Islet of Langerhans (tissue), 1 donor: Measurements from ENCODE around the gene SERTAD2.
A peak's percentile ranks its signal among the peaks of the same experiment; 100 is the strongest.

Source experiments
- FAIRE-seq: peaks from one replicate; lab custom pipeline; 2011; peaks lifted over from hg19 to GRCh38; lab: Jason Lieb, UNC

The SERTAD2 gene

DNA sequence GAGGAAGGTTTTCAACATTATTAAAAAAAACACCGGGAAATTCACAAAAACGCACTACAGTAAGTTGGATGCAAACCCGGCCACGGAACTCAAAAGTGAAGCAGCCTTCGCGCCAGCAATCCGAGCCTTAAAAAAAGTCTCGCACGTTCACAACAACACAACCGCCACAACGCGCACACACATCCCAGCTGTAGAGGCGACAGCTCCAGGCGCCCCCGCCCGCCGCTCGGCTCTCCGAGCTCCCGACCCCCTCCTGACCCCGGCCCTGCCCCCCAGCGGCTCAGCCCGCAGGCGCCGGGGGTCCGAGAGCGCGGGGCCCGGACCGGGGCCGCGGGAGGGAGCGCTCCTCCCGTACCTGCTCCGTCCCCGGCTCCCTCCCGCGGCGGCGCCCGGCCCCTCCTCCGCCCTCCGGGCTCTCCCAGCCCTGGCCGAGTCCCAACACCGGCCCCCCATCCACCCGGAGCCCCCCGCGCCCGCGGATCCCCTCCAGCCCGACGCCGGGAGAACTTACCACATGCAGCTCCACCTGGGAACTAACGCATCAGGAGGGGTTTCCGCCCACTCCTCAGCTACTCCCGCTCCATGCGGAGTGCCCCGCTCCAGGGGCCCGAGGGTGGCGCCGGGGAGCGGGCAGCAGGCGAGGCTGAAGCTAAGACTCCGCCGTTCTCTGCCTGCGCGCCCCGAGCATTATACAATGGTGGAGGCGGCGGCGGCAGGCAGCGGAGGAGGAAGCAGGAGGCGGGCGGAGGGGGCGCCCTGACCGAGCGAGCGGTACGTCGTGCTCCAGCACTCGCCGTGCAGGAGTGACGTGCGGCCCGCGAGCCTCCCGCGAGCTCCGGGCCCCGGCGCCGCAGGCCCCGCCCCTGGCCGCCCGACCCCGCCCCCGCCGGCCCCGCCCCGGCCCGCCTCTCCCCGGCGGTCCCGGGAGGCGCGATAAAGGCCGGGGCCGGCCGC is at the start of gene SERTAD2:
Gene SERTAD2, minus strand, starts transcription at position 805 of the 954 bp plus-strand sequence. CDS start 17,042 bp downstream, outside the sequence.
- FAIRE-seq = no peak

GRCh38 chr2:64700133-64700809 is 46.6 kb upstream of the SERTAD2 start:
- peak; percentile 49 for FAIRE-seq

DNA sequence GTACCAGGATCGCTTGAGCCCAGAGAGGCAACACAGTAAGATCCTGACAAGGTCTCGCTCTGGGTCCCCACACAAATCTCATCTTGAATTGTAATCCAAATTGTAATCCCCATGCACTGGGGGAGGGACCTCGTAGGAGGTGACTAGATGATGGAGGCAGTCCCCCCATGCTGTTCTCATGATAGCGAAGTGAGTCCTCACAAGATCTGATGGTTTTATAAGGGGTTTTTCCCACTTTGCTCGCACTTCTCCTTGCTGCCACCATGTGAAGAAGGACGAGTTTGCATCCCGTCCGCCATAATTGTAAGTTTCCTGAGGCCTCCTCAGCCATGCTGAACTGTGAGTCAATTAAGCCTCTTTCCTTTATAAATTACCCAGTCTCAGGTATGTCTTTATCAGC is 46.0 kb upstream of the SERTAD2 start:
- no peak for FAIRE-seq

DNA sequence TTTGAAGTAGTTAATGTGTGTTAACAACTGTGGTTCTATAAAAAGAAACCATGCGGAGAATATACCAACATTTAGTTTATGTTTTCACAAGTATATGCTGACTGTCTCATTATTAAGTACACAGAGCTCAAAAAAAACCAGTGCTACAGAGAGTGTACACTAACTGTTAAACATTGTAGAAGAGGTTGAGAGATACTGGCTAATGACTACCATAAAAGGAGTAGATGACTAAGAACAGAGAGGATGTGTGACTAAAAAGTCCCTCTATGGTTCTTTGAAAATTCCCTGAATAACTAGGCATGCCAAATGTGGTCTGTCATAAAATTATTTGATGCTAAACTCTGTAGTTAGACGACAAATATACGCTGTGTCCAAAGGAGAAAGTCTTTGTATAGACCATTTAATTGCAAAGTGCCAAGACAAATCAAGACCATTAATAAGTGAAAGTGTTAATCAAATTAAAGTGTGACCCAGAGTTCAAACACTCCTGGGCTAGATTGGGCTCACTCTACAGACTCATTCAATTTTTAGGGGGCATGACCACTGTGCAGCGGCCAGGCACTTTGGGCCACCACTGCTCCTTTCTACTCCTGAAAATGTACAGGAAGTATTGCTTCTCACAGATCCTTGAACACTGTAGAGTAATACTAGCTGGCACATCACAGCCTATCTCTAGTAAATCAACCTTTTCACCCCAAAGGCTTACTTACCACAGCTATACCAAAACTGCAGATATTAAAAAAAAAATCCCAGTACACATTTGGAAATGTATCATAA is 45.1 kb upstream of the SERTAD2 start:
- FAIRE-seq = peak; percentile 86

GRCh38 chr2:64698177-64698643 is 44.5 kb upstream of the SERTAD2 start:
- FAIRE-seq = no peak

DNA sequence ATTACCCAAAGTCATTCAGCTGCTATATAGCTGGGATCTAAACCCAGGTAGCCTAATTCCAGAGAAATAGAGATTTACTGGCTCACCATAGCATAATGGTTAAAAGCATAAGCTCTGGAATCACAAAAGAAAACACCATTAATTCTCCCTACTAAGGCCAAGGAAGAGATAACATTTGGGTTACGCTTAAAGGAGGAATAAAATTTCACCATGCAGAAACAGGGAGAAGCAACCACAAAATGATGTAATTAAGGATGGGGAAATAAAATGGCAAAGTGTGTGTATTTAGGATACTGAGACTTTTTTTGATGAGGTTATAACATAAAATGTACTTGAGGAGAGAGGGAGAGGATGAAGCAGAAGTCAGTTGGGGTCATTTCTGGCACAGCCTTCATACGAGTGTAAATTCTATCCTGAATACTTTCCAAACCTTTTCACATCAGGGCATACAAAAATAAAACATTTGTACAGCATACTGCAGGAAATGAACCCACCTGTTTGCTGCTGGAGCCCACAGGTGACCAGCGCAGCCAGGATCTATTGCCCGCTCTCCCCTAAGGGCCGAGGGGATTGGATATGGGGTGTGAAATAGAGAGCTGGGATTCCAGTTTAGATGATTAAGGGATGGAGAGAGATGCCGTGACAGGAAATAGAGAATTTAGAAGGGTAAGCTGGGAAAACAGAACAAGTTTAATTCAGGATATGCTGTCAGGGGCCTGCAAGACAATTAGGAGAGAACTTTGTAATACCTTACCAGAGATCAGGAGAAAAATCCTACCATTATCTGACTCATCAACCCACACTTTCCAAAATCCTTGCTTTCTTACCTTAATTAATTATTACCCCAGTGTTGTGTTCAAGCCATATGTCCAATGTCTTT is 43.8 kb upstream of the SERTAD2 start:
- no peak for FAIRE-seq

DNA sequence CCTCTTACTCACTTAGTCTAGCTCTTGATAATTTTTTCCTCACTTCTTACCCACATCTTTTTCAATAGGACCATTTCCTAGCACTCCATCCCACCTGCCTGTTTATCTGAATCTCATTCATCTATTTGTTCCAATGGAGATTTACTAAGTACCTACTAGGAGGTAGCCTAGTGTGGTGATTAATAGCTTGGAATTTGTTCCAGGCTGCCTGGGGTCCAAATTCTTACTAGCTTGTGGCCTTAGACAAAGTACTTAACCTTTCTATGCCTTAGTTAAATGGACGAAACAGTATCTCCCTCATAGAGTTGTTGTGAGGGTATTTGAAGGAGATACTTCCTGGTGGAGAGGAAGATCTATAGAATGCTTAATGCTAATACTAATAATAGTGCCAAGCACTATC is 42.9 kb upstream of the SERTAD2 start:
- FAIRE-seq = no peak

DNA sequence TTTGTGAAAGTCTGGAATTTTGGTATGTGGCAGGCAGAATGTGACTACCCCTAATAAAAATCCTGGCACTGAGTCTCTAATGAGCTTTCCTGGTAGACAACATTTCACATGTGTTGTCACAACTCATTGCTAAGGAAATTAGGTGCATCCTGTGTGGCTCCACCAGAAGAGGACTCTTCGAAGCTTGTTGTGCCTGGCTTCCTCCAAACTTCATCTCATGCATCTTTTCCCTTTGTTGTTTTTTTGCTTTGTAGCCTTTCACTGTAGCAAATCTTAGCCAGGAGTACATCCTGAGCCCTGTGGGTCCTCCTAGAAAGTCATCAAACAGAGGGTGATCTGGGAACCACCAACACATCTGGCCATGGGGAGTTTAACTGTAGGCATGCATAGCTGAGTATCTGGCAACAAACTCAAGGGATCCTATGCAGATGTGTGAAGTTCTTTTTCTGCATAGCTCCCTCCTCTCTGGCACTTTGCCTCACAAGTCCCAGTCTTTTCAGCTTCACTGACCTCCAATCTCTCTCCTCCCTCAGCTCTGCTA is 42.1 kb upstream of the SERTAD2 start:
- no peak for FAIRE-seq

DNA sequence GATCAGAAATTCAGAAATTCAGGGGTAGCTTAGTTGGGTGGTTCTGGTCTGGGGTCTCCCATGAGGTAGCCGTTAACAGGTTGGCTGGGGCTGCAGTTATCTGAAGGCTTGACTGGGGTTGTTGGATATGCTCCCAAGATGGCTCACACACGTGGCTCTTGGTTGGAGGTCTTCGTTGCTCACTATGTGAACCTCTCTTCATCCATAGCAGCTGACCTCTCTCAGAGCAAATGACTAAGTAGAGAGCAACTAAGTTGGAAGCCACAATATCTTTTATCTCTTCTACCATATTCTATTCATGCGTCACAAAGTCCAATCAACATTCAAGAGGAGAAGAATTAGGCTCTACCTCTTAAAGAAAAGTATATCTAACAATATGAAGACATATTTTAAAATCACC is 38.7 kb upstream of the SERTAD2 start:
- FAIRE-seq = no peak

- no peak for FAIRE-seq
These were observed 35.2 kb upstream of the SERTAD2 start for GRCh38 chr2:64688909-64689308.

- no peak for FAIRE-seq
These were observed 32.7 kb upstream of the SERTAD2 start for GRCh38 chr2:64686283-64686956.

GRCh38 chr2:64685430-64685829 is 31.7 kb upstream of the SERTAD2 start:
- FAIRE-seq = no peak

DNA sequence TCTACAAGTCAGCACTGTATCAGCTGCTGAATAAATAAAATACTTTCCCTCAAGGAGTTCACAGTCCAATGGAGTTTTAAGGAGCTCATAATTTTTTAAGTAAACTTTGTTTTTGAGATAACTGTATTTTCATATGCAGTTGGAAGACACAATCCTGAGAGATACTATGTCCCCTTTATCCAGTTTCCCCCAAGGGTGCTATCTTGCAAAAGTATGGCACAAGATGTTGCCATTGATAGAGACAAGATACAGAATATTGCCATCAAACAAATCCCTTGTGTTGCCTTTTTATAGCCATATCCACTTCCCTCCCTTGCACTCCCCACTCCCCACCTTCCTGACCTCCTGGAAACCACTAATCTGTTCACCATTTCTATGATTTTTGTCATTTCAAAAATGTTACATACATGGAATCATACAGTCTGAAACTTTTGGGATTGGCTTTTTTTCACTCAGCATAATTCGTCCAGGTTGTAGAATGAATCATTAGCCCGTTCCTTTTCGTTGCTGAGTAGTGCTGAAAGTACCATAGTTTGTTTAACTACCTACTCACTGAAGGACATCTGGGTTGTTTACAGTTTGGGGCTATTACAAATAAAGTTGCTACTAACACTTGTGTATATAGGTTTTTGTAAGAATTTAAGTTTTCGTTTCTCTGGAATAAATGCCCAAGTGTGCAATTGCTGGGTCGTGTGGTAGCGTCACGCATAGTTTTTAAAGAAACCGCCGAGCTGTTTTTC is 30.2 kb upstream of the SERTAD2 start:
- no peak for FAIRE-seq

DNA sequence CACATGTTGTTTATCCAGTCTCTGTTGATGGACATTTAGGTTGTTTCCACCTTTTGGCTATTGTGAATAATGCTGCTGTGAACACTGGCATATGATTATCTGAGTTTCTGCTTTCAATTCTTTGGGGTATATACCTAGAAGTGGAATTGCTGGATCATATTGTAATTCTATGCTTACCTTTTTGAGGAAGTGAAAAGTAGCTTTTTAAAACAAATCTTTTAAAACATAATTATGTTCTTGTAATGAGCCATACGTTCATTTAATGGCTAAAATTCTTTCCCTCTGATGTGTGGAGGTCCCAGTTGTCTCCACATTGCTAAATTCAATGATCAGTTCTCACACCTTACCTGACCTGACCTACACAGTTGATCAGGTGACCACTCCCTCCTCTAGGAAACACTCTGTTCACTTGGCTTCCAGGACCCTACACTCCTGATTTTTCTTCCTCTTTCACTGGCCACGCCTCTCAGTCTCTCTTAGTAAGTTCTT is 27.8 kb upstream of the SERTAD2 start:
- FAIRE-seq = no peak

- no peak for FAIRE-seq
These were observed 26.1 kb upstream of the SERTAD2 start for GRCh38 chr2:64679673-64680425.

DNA sequence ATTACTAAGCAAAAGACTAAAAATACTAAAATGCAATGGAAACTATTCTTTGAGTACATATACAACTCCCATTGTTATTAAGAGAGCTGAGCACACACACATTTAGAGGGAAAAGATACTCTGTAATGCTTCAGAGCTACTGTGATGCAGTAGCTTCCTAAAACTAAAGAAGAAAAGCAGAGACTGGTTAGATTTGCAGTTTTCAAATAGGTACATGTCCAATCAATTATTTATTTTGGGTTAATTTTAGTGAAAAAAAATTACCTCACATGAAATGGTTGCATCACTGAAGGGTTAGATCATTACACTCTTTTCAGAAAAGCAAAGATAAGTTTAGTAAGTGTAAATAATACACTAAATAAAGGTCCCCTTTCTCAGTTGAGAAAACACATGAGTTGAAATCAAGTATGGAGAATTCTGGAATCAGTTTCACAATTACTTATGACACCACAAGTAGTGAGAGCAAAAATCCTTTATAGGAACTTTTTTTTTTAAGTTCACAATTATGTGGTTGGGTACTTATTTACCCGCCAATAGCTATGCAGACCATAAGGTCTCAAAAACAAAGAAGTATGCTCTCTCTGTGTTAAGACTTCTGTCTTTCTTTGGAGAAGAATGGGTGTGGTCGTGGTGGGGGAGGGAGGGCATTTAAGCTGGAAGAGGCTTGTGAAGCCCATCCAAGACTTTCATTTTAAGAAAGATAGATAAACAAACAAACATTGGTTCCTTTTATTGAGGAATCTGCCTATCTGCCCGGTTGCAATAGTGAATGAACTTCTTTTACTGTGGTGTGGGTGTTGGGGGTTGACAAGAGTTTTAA is 25.3 kb upstream of the SERTAD2 start:
- FAIRE-seq = no peak

- no peak for FAIRE-seq
These were observed 23.8 kb upstream of the SERTAD2 start for GRCh38 chr2:64677530-64677929.

DNA sequence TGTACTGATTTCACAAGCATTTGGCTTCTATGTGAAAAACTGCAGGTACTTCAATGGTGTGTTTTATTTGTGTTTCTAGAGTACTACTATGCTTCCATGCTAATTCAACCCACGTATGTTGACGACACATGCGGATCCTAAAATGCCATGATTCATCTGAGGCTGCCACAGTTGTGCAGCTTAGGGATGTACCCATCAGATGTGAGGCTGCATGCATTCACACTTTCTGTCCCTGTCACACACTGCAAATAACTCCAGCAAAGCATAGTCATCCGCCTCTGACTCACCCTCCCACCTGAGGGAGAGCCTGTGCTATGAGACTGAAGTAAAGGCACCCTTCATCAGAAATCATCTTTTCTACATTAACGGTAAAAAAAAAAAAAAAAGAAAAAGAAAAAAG is 22.1 kb upstream of the SERTAD2 start:
- no peak for FAIRE-seq
